Melanocyte of skin (primary cell): Measurements from ENCODE around the gene IPO8. TPM values are rescaled to one million over a fixed set of nuclear protein-coding genes. Genes with fewer than 3 reads are reported as not detected.

Experiments used
- total RNA-seq, 2 donors: library from RNA; depleted of rRNA; stranded (reverse); fragments of >200 nt; gene quantifications; 2 replicates each; pipeline ENCODE4 v1.2.3, GENCODE V29; 2012

Gene IPO8
- 10 to 100 TPM; 26.8 to 50.3 TPM for total RNA-seq

DNA sequence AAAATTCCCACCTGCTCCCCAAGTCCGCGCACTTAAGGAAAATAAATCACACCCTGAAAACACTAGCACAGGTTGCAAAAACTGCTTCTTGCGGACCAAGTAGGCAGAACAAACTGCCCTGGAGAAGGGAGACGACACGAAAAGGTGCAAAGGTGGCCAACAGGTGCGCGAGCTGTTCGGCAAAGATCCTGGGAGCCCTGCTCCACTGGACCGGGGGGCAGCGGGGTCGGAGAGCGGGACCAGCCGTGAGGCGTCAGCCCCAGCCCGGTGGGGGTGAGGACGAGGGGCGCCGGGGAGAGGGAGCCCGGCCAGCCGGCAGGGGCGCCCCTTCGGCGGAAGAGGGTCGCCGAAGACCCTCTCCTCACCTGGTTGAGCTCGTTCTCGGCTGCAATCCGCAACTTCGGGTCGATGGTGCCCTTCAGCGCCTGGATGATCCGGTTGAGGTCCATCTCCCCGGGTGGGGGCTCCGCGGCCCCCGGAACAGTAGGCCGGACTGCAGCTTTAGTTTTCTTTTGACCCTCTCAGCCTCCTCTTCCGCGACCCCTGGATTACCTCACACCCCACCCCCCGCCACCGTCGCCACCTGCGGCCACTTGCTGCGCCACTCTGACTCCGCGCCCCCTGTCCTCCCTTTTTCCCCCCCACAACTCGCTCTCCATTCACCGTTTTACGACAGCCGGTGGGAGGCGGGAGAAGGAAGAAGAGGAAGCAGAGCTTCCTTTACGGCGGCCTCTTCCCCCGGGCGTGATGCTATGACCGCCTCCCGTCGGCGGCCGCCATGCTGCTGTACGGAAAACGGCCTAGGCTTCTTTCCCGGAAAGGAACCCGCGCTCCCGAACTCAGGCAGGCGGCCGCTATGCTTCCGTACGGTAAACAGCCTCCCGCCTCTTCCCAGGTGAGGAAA lies at the start of gene IPO8:
Gene IPO8, minus strand, starts transcription at position 671 of the 904 bp plus-strand sequence. Its CDS starts 222 bp downstream, at position 449.

Other genes starting within 250 kb of the IPO8 start
- gene CAPRIN2, start 59.1 kb upstream of the IPO8 start, total RNA-seq, result 10 to 100 TPM; 30.3 to 38.9 TPM
- under 1 TPM; under 0.01 to 0.34 TPM for gene TSPAN11, start 230.9 kb upstream of the IPO8 start, total RNA-seq